ENCODE results near the gene ITGAD. TPM values are rescaled to one million over a fixed set of nuclear protein-coding genes. Genes with fewer than 3 reads are reported as not detected.

Gene ITGAD
- total and polyA plus RNA-seq, 2 donors (not counting 3 experiments of a cell fraction or from before 2014, with no cell fraction given): not detected

DNA sequence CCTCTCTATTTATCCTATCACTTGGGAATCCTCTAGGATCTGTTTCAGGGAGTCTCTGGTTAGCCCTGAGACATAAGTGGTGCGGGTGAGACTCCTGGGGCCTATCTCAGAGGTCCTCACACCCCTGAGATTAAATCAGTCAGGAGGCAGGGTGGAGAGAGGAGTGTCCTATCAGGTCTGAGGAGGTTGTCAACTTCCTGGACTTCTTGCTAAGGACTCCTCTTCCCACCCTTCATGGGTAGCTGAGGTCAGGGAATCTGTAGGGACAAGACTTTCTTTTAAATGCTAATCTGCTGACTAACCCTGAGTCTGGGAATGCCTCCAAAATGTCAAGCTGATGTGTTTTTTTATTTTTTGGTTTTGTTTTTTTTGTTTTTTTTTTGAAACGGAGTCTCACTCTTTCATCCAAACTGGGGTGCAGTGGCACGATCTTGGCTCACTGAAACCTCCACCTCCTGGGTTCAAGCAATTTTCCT is 59.5 kb downstream of the ITGAD start:
- FAIRE-seq (peak; percentile 88), DNase-seq (ENCODE audit: low read depth, low spot score) (peak; percentile 25)
- Histone ChIP-seq H3K4me3 (replicated peaks in 1 of 3; ENCODE audit: insufficient read depth in 1 of 3, low read depth in 1 of 3, low read length in 3 of 3) (no peak overlapping the region), H3K36me3 (ENCODE audit: control insufficient read depth in 2 of 2, extremely low read depth in 1 of 2, insufficient read depth in 2 of 2, low read length in 2 of 2) (no peaks in the 10 kb centered on the region), H3K9ac (replicated peaks; ENCODE audit: extremely low read depth, insufficient read depth, low read length) (no peak overlapping the region), H3K4me1 (ENCODE audit: control insufficient read depth, extremely low read depth, insufficient read depth, low read length) (peaks cover 22% of the 10 kb centered on the region), H3K27me3 (ENCODE audit: control insufficient read depth in 2 of 2, insufficient read depth in 2 of 2, low read length in 2 of 2) (no peaks in the 10 kb centered on the region), H4K20me1 (replicated peaks; ENCODE audit: control insufficient read depth, extremely low read depth, insufficient read depth, low read length) (no peaks in the 10 kb centered on the region), H3K27ac (ENCODE audit: insufficient read depth, low read depth, low read length) (peak overlapping the region; percentile 49), H3K79me2 (ENCODE audit: control insufficient read depth, insufficient read depth, low read length) (peaks cover 24% of the 10 kb centered on the region), H3K9me1 (replicated peaks; ENCODE audit: control insufficient read depth, extremely low read depth, insufficient read depth, low read length) (no peaks in the 10 kb centered on the region), H3K4me2 (ENCODE audit: insufficient read depth, low read length) (peak overlapping the region; percentile 5), H2AFZ (ENCODE audit: low read depth, low read length) (no peak overlapping the region), H3K9me3 (replicated peaks; ENCODE audit: control insufficient read depth, insufficient read depth, low read length) (no peaks in the 10 kb centered on the region)
- intact Hi-C loops (cut with micrococcal nuclease): no loop called here
- TF ChIP-seq, protein P1, sequence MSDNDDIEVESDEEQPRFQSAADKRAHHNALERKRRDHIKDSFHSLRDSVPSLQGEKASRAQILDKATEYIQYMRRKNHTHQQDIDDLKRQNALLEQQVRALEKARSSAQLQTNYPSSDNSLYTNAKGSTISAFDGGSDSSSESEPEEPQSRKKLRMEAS (IDR thresholded peaks at IDR 0.05; ENCODE audit: insufficient read depth, insufficient read length): no peak
- TF ChIP-seq FOS (IDR thresholded peaks at IDR 0.05; ENCODE audit: borderline replicate concordance, insufficient read depth, low read length) (no peak), JUN (IDR thresholded peaks at IDR 0.05; ENCODE audit: borderline replicate concordance, insufficient read depth, insufficient read length, low read depth) (no peak), MYC (IDR thresholded peaks at IDR 0.05; ENCODE audit: low read depth, low read length) (no peak), GATA2 (IDR thresholded peaks at IDR 0.05; ENCODE audit: insufficient read depth, insufficient read length, low read depth, low read length) (no peak), POLR2A (IDR thresholded peaks at IDR 0.05; ENCODE audit: low read depth, low read length) (no peak), POLR2AphosphoS5 (IDR thresholded peaks at IDR 0.05; ENCODE audit: insufficient read depth, low read depth, low read length) (no peak), EZH2 (IDR thresholded peaks at IDR 0.05; ENCODE audit: borderline replicate concordance, low read depth, low read length, severe bottlenecking) (no peak)
- TF ChIP-seq, protein P2, sequence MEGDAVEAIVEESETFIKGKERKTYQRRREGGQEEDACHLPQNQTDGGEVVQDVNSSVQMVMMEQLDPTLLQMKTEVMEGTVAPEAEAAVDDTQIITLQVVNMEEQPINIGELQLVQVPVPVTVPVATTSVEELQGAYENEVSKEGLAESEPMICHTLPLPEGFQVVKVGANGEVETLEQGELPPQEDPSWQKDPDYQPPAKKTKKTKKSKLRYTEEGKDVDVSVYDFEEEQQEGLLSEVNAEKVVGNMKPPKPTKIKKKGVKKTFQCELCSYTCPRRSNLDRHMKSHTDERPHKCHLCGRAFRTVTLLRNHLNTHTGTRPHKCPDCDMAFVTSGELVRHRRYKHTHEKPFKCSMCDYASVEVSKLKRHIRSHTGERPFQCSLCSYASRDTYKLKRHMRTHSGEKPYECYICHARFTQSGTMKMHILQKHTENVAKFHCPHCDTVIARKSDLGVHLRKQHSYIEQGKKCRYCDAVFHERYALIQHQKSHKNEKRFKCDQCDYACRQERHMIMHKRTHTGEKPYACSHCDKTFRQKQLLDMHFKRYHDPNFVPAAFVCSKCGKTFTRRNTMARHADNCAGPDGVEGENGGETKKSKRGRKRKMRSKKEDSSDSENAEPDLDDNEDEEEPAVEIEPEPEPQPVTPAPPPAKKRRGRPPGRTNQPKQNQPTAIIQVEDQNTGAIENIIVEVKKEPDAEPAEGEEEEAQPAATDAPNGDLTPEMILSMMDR (IDR thresholded peaks at IDR 0.05; ENCODE audit: extremely low read depth in 1 of 2, insufficient read depth in 1 of 2, low read depth in 1 of 2, low read length in 2 of 2): no peak
- POLR2A ChIA-PET: interaction anchor here (1.8 kb wide), 1 partner anchor 10 kb away, joined by 5 read pairs; the partner anchor contains the start of gene ZNF843
- no TSS peak for BruUV-seq (replicated peaks)
- dilution Hi-C loops (cut with MboI; ENCODE audit: extremely low pct_ligation_motif_present, low sequenced_read_pairs): no loop called here
- CTCF ChIA-PET: interaction anchor here (1.3 to 3.1 kb wide), 8 partner anchors 8 to 468 kb away, joined by 3 to 39 read pairs (median 4); partner anchors contain the start of genes HSD3B7 and ZNF843

Data from endothelial cell of umbilical vein (primary cell).